Stimulated activated CD8-positive, alpha-beta memory T cell treated with anti-CD3 and anti-CD28 coated beads, Interleukin-12 subunit alpha, Interleukin-12 subunit beta, amount 100 ng/mL, for 24 hours (primary cell): ENCODE results near the gene PDHX.
"Not testable (repeated sequence)": the region's sequence is repeated elsewhere in the genome, so short reads cannot be mapped to it uniquely, and the experiment has no call there.

Source experiments
- DNase-seq: peaks from one replicate; pipeline ENCODE4 v3.0.0-alpha.2; 2020; ENCODE audit errors: extremely low read depth

PDHX gene

GRCh38 chr11:34910817-34911216 lies 5.6 kb upstream of the PDHX start:
- DNase-seq = no peak

- DNase-seq = no peak
These were observed 4.7 kb upstream of the PDHX start for GRCh38 chr11:34911676-34912075.

- not testable (repeated sequence) for DNase-seq
These were observed 2.9 kb upstream of the PDHX start for GRCh38 chr11:34913556-34913955.

GRCh38 chr11:34915136-34916014 lies 1.0 kb upstream of the PDHX start:
- DNase-seq = no peak

- no peak for DNase-seq
These were observed 689 bp downstream of the PDHX start for GRCh38 chr11:34916843-34917770.

GRCh38 chr11:34921156-34921555 lies 4.7 kb downstream of the PDHX start:
- DNase-seq = no peak

GRCh38 chr11:34924714-34925113 lies 8.3 kb downstream of the PDHX start:
- DNase-seq = no peak

- DNase-seq = no peak
These were observed 9.8 kb downstream of the PDHX start for GRCh38 chr11:34926101-34926830.

- DNase-seq = no peak
These were observed 10.4 kb downstream of the PDHX start for GRCh38 chr11:34926831-34927132.

GRCh38 chr11:34928268-34928959 lies 12.0 kb downstream of the PDHX start:
- DNase-seq = no peak

- DNase-seq = no peak
These were observed 12.7 kb downstream of the PDHX start for GRCh38 chr11:34928960-34929680.

GRCh38 chr11:34929794-34930763 lies 13.7 kb downstream of the PDHX start:
- DNase-seq = no peak

- no peak for DNase-seq
These were observed 20.7 kb downstream of the PDHX start for GRCh38 chr11:34936945-34937629.

- no peak for DNase-seq
These were observed 22.2 kb downstream of the PDHX start for GRCh38 chr11:34938611-34939010.

GRCh38 chr11:34940026-34940677 lies 23.7 kb downstream of the PDHX start:
- DNase-seq = no peak

- DNase-seq = no peak
These were observed 25.3 kb downstream of the PDHX start for GRCh38 chr11:34941688-34942087.

- no peak for DNase-seq
These were observed 28.3 kb downstream of the PDHX start for GRCh38 chr11:34944692-34945091.

- no peak for DNase-seq
These were observed 32.3 kb downstream of the PDHX start for GRCh38 chr11:34948696-34949095.

- DNase-seq = no peak
These were observed 37.5 kb downstream of the PDHX start for GRCh38 chr11:34953955-34954354.
